Neural cell (in vitro differentiated cells): ENCODE results near the gene NUBPL.

ENCODE experiments used
- CTCF ChIP-seq: fragments of 450-650 bp; IDR thresholded peaks from 2 replicates; pipeline ENCODE4 v1.5.1; 2014; ENCODE audit warnings: antibody characterized with exemption, mild to moderate bottlenecking, moderate library complexity; ENCODE audit not compliant: poor library complexity, severe bottlenecking
- EP300 ChIP-seq: fragments of 450-650 bp; conservative IDR thresholded peaks from 2 replicates; pipeline ENCODE4 v1.6.1; 2014; ENCODE audit warnings: antibody characterized with exemption, mild to moderate bottlenecking, moderate library complexity; ENCODE audit not compliant: poor library complexity, severe bottlenecking
- EZH2 ChIP-seq: fragments of 200-600, 300-800 bp; shearing (Covaris generic), sonication (generic); IDR thresholded peaks from 2 replicates; pipeline ENCODE4 v1.6.1; 2014; ENCODE audit warnings: antibody characterized with exemption, low read length, borderline replicate concordance, mild to moderate bottlenecking; ENCODE audit not compliant: insufficient read depth, poor library complexity, severe bottlenecking
- MXI1 ChIP-seq: fragments of 450-650 bp; conservative IDR thresholded peaks from 2 replicates; pipeline ENCODE4 v1.6.1; 2014; ENCODE audit warnings: antibody characterized with exemption, mild to moderate bottlenecking; ENCODE audit not compliant: poor library complexity, severe bottlenecking
- POLR2AphosphoS5 ChIP-seq: IDR thresholded peaks from 2 replicates; pipeline ENCODE4 v1.6.1; 2012
- RAD21 ChIP-seq: fragments of 450-650 bp; conservative IDR thresholded peaks from 2 replicates; pipeline ENCODE4 v1.6.1; 2014; ENCODE audit warnings: antibody characterized with exemption, mild to moderate bottlenecking, moderate library complexity
- REST ChIP-seq: IDR thresholded peaks from 2 replicates; pipeline ENCODE4 v1.6.1; 2012; ENCODE audit warnings: borderline replicate concordance
- TAF1 ChIP-seq: IDR thresholded peaks from 2 replicates; pipeline ENCODE4 v1.6.1; 2012; ENCODE audit warnings: low read depth

GRCh38 chr14:31726337-31726736, 165.1 kb downstream of the NUBPL start:
- TF ChIP-seq MXI1 (no peak), EZH2 (no peak), TAF1 (no peak), CTCF (no peak), EP300 (no peak), RAD21 (no peak), POLR2AphosphoS5 (no peak), REST (no peak)
